GM19351 (cell line): Measurements from ENCODE around the gene DENND2C.

Experiments
- ATAC-seq: cut with Tn5 transposase; IDR thresholded peaks from one replicate; pipeline ENCODE4 v1.9.1; 2021; ENCODE audit warnings: mild to moderate bottlenecking, moderate library complexity; ENCODE audit not compliant: unreplicated experiment

DENND2C gene

DNA sequence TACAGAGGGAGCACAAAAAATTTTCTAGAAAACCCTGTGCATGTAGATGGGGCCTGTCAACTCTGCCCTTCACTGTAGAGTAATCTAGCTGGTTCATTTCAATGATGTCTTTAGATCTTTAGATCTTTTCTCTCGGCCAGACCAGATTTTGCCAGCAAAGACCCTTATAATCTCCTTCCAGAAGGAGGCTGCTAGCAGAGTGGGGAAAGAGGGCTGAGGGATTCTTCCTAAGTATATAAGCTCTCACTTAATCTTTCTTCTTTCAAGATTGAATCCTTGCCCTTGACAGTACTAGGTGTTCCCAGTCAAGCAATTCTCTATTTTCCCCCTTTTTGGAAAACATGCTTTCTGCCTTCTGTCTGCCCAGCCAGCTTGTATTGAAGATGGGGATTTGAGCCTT is 122.8 kb downstream of the DENND2C start:
- ATAC-seq = no peak

DNA sequence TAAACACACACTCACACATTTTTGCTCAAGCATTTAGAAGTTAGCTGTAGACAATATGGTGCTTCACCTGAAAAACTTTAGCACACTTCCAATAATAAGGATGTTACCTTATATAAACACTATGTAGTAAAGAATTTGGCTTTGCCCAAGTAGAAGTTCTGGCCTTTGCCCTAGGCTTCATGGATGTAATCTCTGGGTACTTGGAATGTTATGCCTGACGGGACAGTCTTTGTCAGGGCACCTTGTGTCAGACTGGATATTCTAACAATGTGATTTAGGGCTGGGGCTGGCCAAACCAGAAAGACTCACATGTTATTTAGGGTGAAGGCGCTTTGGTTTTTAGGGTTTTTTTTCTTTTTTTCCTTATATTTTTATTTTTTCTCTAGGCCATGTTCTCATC is 124.1 kb downstream of the DENND2C start:
- ATAC-seq = no peak

DNA sequence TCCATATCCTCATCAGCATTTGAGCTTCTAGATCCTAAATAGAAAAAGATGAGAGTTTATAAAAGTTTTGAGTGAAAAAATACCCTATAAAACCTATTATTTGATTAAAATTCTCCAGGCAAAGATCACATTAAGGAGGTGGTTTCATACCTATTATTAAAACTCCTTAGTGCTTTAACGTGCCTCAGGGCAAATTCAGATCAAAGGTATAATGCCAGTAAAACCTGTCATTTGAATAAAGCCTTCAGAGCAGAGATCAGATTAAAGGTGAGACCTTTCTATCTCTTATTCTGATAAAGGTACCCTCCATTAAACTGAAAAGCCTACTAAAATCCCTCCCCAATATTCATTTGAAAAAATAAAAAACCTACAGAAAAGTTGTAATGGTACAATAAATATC is 124.5 kb downstream of the DENND2C start:
- ATAC-seq = no peak

DNA sequence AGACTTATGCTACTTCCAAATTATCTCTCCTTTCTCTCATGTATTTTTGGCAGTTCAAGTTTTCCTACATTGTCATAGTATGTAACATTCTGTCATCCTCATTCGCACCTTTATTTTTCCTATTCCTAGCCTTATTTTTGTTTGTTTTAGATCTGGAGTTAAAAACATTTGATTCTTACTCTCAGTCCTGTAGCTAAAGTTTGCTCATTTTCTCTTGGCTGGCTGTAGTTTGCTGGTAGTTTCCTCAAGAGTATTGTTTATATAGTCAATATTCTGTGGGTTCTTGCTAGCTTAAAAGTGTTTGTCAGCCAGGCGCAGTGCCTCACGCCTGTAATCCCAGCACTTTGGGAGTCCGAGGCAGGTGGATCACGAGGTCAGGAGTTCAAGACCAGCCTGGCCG is 129.0 kb downstream of the DENND2C start:
- ATAC-seq = no peak

DNA sequence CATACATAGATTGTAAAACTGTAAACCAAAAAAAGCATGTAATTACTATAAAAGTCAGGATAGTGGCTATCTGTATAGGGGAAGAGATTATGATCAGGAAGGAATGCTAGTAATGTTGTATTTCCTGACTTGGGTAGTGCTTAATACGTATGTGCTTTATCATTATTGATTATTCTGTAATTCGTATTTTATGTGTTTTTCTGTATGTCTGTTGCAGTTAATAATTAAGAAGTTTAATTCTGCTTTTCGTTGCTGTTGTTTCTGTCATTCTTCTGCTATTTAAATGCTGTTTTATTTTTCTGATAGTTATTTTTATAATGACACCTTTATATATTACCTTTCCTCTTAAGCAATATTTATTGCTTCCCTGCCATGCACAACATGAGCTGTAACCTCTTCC is 129.6 kb downstream of the DENND2C start:
- no peak for ATAC-seq

DNA sequence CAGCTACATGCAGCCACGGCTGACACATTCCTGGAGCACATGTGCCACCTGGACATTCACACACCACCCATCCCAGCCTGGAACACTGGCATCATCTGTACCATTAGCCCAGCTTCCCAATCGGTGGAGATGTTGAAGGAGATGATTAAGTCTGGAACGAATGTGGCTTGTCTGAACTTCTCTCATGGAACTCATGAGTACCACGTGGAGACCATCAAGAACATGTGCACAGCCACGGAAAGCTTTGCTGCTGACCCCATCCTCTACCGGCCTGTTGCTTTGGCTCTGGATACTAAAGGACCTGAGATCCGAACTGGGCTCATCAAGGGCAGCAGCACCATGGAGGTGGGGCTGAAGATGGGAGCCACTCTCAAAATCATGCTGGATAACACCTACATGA is 133.8 kb downstream of the DENND2C start:
- ATAC-seq = no peak

DNA sequence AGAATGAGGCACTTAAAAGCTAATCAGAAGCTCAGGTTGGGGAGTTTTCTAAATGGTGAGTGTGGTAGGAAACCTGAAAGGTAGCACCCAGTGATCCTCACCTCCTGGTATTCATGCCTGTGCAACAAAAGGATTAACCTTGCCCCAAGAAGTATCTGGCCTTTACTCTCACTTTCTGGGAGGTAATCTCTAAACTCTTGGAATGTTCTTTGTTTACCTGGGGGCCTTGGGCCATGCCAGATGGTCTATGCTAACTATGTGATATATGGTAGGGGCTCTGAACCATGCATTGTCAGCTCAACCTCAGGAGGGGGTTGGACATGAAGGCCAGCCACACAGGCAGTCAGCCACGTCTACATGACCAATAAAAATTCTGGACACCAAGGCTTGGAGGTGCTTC is 134.4 kb downstream of the DENND2C start:
- ATAC-seq = no peak
